Neural cell (in vitro differentiated cells): ENCODE results near the gene CCDC152. TPM values are rescaled to one million over a fixed set of nuclear protein-coding genes. Genes with fewer than 3 reads are reported as not detected.

Experiments used
- H2AFZ ChIP-seq: fragments of 200-600, 300-800 bp; sonication (generic), shearing (Covaris generic); 2 replicates; pipeline ENCODE4 v1.6.0; 2014; ENCODE audit warnings: low read depth, mild to moderate bottlenecking, antibody characterized with exemption, low read length, moderate library complexity
- H3F3A ChIP-seq: fragments of 200-600 bp; shearing (Covaris generic); 2 replicates; pipeline ENCODE4 v1.6.1; 2016; ENCODE audit warnings: mild to moderate bottlenecking, moderate library complexity, mixed read lengths, antibody characterized with exemption, low read length; ENCODE audit not compliant: insufficient read depth, poor library complexity, severe bottlenecking
- H3K27ac ChIP-seq: fragments of 200-600, 300-800 bp; sonication (generic), shearing (Covaris generic); 2 replicates; pipeline ENCODE4 v1.5.1; 2014; ENCODE audit warnings: mild to moderate bottlenecking, low read length, moderate library complexity
- H3K27me3 ChIP-seq: fragments of 300-800, 200-600 bp; sonication (generic), shearing (Covaris generic); 2 replicates; pipeline ENCODE4 v1.6.0; 2014; ENCODE audit warnings: mild to moderate bottlenecking, low read depth, low read length, moderate library complexity; ENCODE audit not compliant: insufficient read depth
- H3K36me3 ChIP-seq: fragments of 300-800, 200-600 bp; sonication (generic), shearing (Covaris generic); 2 replicates; pipeline ENCODE4 v1.5.1; 2014; ENCODE audit warnings: mild to moderate bottlenecking, antibody characterized with exemption, low read length, moderate library complexity; ENCODE audit not compliant: insufficient read depth
- H3K4me2 ChIP-seq: fragments of 300-800, 200-600 bp; sonication (generic), shearing (Covaris generic); 2 replicates; pipeline ENCODE4 v1.6.0; 2014; ENCODE audit warnings: mild to moderate bottlenecking, low read length
- H3K4me3 ChIP-seq: fragments of 300-800, 200-600 bp; sonication (generic), shearing (Covaris generic); 2 replicates; pipeline ENCODE4 v1.5.1; 2014; ENCODE audit warnings: mild to moderate bottlenecking, low read length, moderate library complexity
- H3K79me2 ChIP-seq: fragments of 200-600 bp; shearing (Covaris generic); replicated peaks from 2 replicates; pipeline ENCODE4 v1.6.0; 2014; ENCODE audit warnings: mild to moderate bottlenecking, low read length, moderate library complexity; ENCODE audit not compliant: insufficient read depth
- H3K9ac ChIP-seq: fragments of 300-800, 200-600 bp; sonication (generic), shearing (Covaris generic); 2 replicates; pipeline ENCODE4 v1.6.1; 2016; ENCODE audit warnings: mild to moderate bottlenecking, low read length, mixed read lengths
- H3K9me2 ChIP-seq: fragments of 200-600 bp; shearing (Covaris generic); 2 replicates; pipeline ENCODE4 v1.6.1; 2016; ENCODE audit warnings: mild to moderate bottlenecking, low read length, mixed read lengths; ENCODE audit not compliant: insufficient read depth
- H3K9me3 ChIP-seq: fragments of 200-600, 300-800 bp; sonication (generic), shearing (Covaris generic); 2 replicates; pipeline ENCODE4 v1.6.1; 2016; ENCODE audit warnings: mild to moderate bottlenecking, mixed run types, low read length, moderate library complexity, mixed read lengths
- H4K20me1 ChIP-seq: fragments of 200-600 bp; shearing (Covaris generic); 2 replicates; pipeline ENCODE4 v1.6.1; 2016; ENCODE audit warnings: mild to moderate bottlenecking, mixed run types; ENCODE audit not compliant: insufficient read depth
- EP300 ChIP-seq: fragments of 450-650 bp; conservative IDR thresholded peaks from 2 replicates; pipeline ENCODE4 v1.6.1; 2014; ENCODE audit warnings: antibody characterized with exemption, mild to moderate bottlenecking, moderate library complexity; ENCODE audit not compliant: poor library complexity, severe bottlenecking
- EZH2 ChIP-seq: fragments of 200-600, 300-800 bp; shearing (Covaris generic), sonication (generic); IDR thresholded peaks from 2 replicates; pipeline ENCODE4 v1.6.1; 2014; ENCODE audit warnings: antibody characterized with exemption, low read length, borderline replicate concordance, mild to moderate bottlenecking; ENCODE audit not compliant: insufficient read depth, poor library complexity, severe bottlenecking
- MXI1 ChIP-seq: fragments of 450-650 bp; conservative IDR thresholded peaks from 2 replicates; pipeline ENCODE4 v1.6.1; 2014; ENCODE audit warnings: antibody characterized with exemption, mild to moderate bottlenecking; ENCODE audit not compliant: poor library complexity, severe bottlenecking
- POLR2AphosphoS5 ChIP-seq: IDR thresholded peaks from 2 replicates; pipeline ENCODE4 v1.6.1; 2012
- RAD21 ChIP-seq: fragments of 450-650 bp; conservative IDR thresholded peaks from 2 replicates; pipeline ENCODE4 v1.6.1; 2014; ENCODE audit warnings: antibody characterized with exemption, mild to moderate bottlenecking, moderate library complexity
- REST ChIP-seq: IDR thresholded peaks from 2 replicates; pipeline ENCODE4 v1.6.1; 2012; ENCODE audit warnings: borderline replicate concordance
- SMC3 ChIP-seq: fragments of 450-650 bp; conservative IDR thresholded peaks from 2 replicates; pipeline ENCODE4 v1.6.1; 2014; ENCODE audit warnings: antibody characterized with exemption, mild to moderate bottlenecking, moderate library complexity; ENCODE audit not compliant: poor library complexity
- TAF1 ChIP-seq: IDR thresholded peaks from 2 replicates; pipeline ENCODE4 v1.6.1; 2012; ENCODE audit warnings: low read depth
- polyA plus RNA-seq: library from polyadenylated mRNA; depleted of rRNA; stranded (reverse); fragments of >200 nt; gene quantifications from 2 replicates; pipeline ENCODE4 v1.2.3, GENCODE V29; 2014
- TF ChIP-seq, protein P1 (sequence below): fragments of 450-650 bp; IDR thresholded peaks from 2 replicates; pipeline ENCODE4 v1.5.1; 2014; ENCODE audit warnings: antibody characterized with exemption, mild to moderate bottlenecking, moderate library complexity; ENCODE audit not compliant: poor library complexity, severe bottlenecking

CCDC152 gene
- polyA plus RNA-seq, 1 donor from 2014 or later: 0.87 TPM

- H3F3A ChIP-seq: no peaks in the 10 kb centered on the region
- H3K4me2 ChIP-seq: no peak overlapping the region
- no peaks in the 10 kb centered on the region for H3K9me3 ChIP-seq
- no peaks in the 10 kb centered on the region for H3K9me2 ChIP-seq
- H3K9ac ChIP-seq: no peak overlapping the region
- H3K79me2 ChIP-seq: no peaks in the 10 kb centered on the region
- H3K27me3 ChIP-seq: no peaks in the 10 kb centered on the region
- no peak overlapping the region for H3K27ac ChIP-seq
- H3K4me3 ChIP-seq: no peak overlapping the region
- no peaks in the 10 kb centered on the region for H3K36me3 ChIP-seq
- TF ChIP-seq REST: no peak
- H2AFZ ChIP-seq: no peak overlapping the region
- H4K20me1 ChIP-seq: no peaks in the 10 kb centered on the region
Measured at GRCh38 chr5:42779083-42779482, 22.5 kb downstream of the CCDC152 start.

- Histone ChIP-seq H3K27ac (no peak overlapping the region), H3K27me3 (no peaks in the 10 kb centered on the region), H3K36me3 (no peaks in the 10 kb centered on the region), H3K79me2 (no peaks in the 10 kb centered on the region), H3K9me3 (no peaks in the 10 kb centered on the region), H3K9ac (no peak overlapping the region), H3F3A (no peaks in the 10 kb centered on the region), H4K20me1 (no peaks in the 10 kb centered on the region), H3K4me2 (no peak overlapping the region), H3K9me2 (no peaks in the 10 kb centered on the region), H3K4me3 (no peak overlapping the region), H2AFZ (no peak overlapping the region)
- TF ChIP-seq TAF1: no peak
- TF ChIP-seq EZH2: no peak
- TF ChIP-seq MXI1: no peak
Measured at GRCh38 chr5:42781584-42781983, 25.0 kb downstream of the CCDC152 start.

DNA sequence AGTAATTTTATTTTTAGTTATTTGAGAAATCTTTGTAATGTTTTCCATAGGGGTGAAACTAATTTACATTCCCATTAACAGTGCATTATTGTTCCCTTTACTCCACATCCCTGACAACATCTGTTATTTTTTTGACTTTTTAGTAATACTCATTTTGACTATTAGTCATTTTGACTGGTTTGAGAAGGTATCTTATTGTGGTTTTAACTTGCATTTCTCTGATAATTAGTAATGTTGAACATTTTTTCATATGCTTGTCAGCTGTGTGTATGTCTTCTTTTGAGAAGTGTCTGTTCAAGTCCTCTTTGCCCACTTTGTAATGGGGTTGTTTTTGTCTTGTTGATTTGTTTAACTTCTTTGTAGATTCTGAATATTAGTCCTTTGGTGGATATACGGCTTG, 27.5 kb downstream of the CCDC152 start:
- H4K20me1 ChIP-seq: no peaks in the 10 kb centered on the region
- H3K9me2 ChIP-seq: no peaks in the 10 kb centered on the region
- no peak overlapping the region for H3K27ac ChIP-seq
- H3K27me3 ChIP-seq: no peaks in the 10 kb centered on the region
- no peaks in the 10 kb centered on the region for H3K36me3 ChIP-seq
- H3K9me3 ChIP-seq: no peaks in the 10 kb centered on the region
- no peaks in the 10 kb centered on the region for H3F3A ChIP-seq
- no peak overlapping the region for H2AFZ ChIP-seq
- no peak overlapping the region for H3K4me2 ChIP-seq
- H3K9ac ChIP-seq: no peak overlapping the region
- H3K79me2 ChIP-seq: no peaks in the 10 kb centered on the region
- no peak overlapping the region for H3K4me3 ChIP-seq
- TF ChIP-seq, protein P1, sequence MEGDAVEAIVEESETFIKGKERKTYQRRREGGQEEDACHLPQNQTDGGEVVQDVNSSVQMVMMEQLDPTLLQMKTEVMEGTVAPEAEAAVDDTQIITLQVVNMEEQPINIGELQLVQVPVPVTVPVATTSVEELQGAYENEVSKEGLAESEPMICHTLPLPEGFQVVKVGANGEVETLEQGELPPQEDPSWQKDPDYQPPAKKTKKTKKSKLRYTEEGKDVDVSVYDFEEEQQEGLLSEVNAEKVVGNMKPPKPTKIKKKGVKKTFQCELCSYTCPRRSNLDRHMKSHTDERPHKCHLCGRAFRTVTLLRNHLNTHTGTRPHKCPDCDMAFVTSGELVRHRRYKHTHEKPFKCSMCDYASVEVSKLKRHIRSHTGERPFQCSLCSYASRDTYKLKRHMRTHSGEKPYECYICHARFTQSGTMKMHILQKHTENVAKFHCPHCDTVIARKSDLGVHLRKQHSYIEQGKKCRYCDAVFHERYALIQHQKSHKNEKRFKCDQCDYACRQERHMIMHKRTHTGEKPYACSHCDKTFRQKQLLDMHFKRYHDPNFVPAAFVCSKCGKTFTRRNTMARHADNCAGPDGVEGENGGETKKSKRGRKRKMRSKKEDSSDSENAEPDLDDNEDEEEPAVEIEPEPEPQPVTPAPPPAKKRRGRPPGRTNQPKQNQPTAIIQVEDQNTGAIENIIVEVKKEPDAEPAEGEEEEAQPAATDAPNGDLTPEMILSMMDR: no peak
- TF ChIP-seq POLR2AphosphoS5: no peak
- TF ChIP-seq EZH2: no peak
- TF ChIP-seq RAD21: no peak
- no peak for TF ChIP-seq EP300
- TF ChIP-seq MXI1: no peak
- no peak for TF ChIP-seq REST
- no peak for TF ChIP-seq TAF1
- no peak for TF ChIP-seq SMC3
